Muscle of back (tissue), 11 donors: Measurements from ENCODE around the gene ITSN1. TPM values are rescaled to one million over a fixed set of nuclear protein-coding genes. Genes with fewer than 3 reads are reported as not detected.
A peak's percentile ranks its signal among the peaks of the same experiment; 100 is the strongest.

Source experiments
- DNase-seq, 3 donors: peaks; one replicate each; pipeline versions ENCODE4 v3.0.0 to v3.0.0-alpha.2; 2013
- polyA plus RNA-seq, 10 donors: library from polyadenylated mRNA; unstranded; fragments of 120-200 nt; gene quantifications; one replicate each; pipeline ENCODE4 v1.2.1, GENCODE V29; 2013; ENCODE audit not compliant: insufficient read length in 10 of 10

Gene ITSN1
- polyA plus RNA-seq, 10 donors: 29.9 to 44.9 (median 35.4) TPM

DNA sequence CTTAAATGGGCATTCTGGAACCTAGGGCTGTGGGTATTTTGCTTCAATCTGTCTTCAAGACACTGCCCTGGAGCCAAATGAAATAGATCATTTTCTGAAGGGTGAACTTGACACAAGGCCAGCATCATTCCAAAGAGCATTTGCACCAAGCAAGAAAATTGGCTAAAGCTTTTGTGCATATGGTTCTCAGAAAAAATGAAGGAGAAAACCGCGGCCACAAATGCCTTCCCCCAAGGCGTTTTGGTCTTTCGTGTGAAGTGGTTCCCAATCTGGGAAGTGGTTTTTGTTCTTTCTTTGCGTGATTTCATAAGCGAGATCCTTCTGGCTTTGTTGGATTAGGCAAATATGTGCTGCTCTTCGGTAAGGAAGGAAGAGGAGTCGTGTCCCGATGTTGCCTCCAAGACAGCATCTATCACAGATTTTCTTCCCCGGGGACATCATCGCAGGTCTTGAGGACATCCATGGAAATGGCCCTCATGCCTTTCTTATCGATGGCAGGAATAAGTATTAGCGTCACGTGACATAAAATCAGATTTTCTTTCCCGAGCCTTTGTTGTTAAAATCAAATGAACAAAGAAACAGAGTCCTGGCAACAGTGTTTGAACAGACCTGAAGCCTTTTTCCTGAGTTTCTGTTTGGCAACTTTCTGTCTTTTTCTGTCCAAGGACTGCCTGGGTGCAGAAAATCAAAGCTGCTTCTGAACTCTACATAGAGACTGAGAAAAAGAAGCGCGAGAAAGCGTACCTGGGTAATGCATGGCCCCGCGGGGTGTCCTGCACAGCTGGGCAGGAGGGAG lies 242.3 kb downstream of the ITSN1 start:
- peak; percentile 37 to 54 (median 38) for DNase-seq

DNA sequence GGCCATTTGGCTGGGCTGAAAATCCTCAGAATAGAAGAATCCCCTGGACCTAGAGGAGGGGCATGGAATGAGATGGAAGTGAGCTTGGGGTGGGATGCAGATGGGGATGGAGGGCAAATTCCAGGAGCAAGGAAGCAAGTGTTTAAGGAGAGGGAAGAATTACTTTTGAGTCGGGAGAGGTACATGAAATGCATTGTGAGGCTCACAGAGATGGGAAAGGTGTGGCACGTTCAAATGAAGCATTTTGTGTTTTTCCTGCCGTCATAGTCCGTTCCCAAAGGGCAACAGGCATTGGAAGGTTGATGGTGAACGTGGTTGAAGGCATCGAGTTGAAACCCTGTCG lies 242.8 kb downstream of the ITSN1 start:
- DNase-seq: no peak

DNA sequence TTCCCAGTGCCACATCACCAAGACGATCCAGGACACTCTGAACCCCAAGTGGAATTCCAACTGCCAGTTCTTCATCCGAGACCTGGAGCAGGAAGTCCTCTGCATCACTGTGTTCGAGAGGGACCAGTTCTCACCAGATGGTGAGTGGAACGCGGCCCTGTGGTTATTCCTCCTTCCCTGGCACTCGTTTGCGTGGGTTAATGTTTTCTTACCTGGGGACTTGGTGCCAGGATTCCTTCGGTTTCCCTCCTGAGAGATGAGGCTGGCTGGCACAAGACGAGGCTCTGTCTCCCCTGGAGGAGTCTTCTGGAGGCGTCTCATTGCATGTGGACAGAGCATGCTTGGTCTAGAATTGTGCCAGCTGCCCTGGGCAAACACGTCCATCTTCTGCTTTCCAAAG lies 244.0 kb downstream of the ITSN1 start:
- no peak for DNase-seq

DNA sequence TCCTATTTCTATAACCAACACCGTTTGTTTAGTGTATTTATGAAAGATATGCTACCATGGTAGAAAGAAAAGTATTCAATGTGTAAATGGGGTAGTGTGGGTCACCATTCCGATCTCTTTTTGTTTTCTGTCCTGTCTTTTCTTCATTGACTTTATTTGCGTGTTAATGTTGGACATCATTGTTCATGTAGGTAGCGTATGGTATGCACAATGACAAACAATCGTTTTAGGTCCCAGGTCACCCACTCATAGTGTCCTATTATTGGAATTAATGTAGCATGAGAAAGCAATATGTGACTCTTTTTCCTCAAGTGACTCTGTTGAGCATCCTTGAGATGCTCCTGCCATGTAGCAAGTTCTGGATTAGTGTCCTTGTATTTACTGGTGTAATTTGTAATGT lies 247.9 kb downstream of the ITSN1 start:
- no peak for DNase-seq

DNA sequence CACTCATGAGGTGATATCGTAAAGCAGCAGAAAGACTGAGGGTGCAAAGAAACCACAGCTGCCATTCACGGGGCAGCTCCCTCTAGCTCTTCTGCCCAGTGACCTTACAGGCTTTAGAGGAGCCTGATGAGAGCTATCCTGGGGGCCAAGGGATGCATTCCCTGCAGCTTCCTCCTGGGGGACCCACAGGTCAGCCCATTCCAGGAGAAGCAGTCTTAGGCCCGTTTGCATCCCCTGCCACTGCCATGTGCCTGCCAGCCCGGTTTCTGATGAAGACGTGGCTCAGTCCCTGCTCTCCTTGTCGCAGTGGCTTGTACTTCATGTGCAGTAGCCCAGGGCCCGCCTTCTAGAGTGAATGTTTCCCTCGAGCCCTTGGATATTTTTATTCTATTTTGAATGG lies 250.6 kb downstream of the ITSN1 start:
- no peak for DNase-seq

DNA sequence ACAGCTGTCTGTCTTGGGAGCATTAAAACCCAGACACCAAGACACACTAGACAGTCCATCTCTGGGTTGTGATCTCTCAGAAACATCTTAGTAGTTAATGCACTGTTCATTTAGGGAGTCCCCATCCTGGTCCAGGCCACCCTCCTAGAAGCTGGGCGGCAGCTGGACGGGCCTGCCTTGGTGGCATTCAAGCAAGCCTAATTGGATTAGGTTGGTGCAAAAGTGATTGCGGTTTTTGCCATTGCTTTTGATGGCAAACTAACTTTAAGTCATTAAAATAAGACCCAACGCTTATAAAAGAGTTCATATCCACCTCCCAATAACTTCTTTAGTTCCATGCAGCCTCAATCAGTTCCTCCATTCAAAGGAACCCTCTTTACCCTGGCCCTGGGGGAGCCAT lies 251.6 kb downstream of the ITSN1 start:
- DNase-seq: no peak

DNA sequence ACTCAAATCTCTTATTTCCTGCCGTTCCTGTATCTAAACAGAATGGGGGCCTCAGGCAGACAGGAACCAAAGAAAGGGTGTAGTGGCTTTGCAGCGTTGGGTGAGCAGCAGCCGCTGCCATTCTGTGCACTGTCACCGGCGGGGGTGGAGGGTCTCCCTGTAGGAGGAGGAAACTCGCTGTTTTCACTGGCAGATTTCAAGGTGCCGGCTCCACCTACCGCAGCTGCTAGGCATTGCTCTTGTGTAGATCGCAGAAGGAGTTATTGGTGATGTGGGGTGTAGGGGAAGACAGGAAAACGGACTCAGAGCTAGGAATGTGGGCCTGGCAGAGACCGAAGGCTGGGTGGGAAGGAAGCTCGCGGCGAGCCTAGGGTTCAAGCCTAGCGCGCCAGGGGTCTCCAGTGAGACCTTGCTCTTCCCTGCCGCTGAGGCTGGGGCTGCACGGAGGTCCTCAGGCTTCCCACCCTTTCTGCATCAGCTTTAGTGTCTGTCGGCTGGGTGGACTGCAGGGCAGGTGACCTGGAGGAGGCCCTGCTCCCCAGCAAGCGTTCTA lies 252.5 kb downstream of the ITSN1 start:
- peak; percentile 82 to 93 (median 85) for DNase-seq

DNA sequence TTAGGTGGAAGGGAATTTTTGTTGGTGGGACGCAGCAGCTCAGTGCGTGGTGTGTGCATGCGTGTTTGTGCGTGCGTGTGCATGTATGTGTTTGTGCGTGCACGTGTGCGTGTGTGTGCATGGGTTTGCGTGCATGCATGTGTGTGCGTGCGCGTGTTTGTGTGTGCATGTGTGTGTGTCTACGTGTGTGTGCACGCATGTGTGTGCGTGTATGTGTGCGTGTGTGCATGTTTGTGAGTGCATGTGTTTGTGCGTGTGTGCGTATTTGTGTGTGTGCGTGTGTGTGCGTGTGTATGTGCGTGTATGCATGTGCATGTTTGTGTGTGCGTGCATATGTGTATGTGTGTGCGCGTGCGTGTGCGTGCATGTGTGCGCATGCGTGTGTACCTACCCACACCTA lies 253.1 kb downstream of the ITSN1 start:
- DNase-seq: no peak

DNA sequence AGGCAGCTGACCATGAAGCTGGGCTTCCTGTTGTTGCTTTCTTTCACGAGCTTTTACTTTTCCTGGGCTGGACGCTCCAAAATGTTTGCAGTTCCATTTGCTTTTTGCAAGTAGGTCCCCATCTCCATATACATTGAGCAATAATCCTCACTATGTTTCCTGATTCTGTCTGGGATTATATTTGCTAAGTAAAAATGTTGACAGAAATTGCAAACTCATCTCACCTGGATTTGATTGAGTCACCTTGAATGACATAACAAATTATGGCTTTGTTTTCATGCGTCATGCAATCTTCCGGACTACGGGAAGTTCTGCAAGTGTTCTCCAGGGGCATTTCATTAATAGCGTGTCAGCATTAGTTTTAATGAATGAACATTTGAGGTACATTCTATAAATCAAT lies 254.4 kb downstream of the ITSN1 start:
- DNase-seq: no peak

DNA sequence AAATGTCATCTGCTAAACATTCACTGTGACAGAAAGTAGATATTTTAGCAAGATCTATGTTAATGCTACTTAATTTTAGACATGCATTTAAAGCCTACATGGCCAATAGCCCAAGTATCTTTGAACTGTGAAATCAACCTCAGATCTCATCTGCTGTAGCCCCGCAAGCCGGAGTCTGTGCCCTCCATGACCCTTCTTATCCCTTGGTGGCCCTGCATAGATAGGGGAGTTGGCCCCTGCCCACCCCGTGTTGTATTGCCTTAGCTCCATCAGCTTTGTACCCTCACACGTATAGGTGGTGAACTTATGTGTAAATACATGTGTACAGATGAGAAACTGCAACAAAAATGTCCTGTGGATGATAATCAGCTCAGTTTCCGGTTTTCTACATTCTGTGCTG lies 254.8 kb downstream of the ITSN1 start:
- no peak for DNase-seq

DNA sequence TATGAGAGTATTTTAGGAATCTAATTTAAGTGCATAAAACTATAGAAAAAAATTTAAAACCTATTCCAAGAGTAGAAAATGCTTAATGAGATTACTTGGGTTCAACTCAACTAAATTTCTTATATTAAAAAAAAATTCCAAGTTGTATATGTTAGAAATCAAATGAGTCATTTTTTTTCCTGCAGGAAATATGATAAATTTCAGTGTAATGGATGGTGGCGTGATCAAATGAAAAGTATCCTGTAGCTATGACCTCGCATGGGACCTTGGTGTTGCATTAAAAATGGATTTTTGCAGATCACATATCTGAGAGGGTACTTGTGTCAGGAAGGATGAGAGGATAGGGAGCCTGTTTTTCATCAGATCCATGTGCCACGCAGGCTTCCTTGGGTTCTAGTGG lies 255.4 kb downstream of the ITSN1 start:
- no peak for DNase-seq

DNA sequence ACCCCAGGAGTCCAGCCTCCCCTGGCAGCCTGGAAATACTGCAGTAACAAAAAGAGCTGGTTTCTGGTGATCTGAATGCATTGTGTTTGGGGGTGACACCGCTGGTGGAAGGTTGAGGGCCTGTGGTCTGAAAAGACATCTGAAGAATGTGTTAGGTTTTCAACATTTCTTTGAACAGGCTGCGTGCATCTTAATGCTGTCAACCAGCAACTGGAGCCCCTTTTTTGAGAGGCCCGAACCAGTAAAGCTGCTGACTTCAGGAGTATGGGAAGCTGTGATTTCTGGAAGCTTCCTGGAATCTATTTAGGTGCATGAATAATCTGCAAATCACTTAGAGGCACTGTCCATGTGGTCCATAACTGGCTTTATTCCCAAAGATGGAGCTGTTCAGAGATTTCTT lies 256.3 kb downstream of the ITSN1 start:
- DNase-seq: no peak

DNA sequence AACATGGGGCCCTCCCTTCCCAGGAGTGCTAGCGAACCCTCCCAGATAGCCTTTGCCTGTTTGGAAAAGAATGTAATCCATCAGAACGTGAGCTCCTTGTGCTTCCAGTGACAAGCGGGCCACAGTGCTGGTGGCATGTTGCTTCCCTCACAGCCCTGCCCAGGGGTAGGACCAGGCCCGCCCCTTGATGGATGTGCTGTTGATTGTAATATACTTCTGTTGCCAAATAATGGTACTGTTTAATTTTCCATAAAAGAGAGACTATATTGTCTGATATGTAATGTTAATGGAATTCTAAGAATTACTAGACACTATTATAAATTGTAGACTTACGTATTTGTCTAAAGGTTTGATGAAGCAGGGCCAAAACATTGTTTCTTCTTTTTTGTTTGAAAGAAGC lies 256.9 kb downstream of the ITSN1 start:
- DNase-seq: no peak

DNA sequence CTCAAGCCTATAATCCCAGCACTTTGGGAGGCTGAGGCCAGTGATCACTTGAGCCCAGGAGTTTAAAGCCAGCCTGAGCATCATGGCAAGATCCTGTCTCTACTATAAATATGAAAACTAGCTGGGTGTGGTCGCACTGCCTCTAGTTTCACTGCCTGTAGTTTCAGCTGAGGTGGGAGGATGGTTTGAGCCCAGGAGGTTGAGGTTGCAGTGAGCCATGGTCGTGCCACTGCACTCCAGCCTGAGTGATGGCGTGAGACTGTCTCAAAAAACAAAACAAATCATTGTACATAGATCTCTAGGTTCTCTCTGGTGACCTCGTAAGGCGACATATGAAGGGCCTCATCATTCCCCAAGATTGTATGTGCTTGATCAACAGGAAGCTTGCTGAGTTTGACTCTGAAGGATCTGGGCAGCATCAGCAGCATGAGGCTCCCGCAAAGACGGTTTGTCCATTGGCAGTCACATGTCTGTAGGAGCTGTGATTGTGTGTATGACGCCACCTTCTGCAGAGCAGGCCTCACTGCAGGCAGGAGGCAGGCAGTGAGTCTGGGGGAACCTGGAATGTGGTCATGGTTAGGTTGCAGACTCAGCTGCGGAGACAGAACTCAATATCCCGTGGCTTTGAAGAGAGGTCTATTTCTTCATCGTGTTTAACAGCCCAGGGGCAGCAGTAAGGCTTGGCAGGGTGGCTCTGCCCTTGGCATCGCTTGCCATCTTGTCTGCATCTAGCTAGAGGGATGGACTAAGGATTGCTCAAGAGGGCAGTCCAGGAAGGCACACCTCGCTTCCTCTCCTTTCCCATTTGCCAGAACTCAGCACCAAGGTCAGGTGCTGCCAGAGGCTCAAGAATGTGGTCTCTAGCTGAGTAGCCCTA lies 259.3 kb downstream of the ITSN1 start:
- peak; percentile 31 to 63 (median 48) for DNase-seq

DNA sequence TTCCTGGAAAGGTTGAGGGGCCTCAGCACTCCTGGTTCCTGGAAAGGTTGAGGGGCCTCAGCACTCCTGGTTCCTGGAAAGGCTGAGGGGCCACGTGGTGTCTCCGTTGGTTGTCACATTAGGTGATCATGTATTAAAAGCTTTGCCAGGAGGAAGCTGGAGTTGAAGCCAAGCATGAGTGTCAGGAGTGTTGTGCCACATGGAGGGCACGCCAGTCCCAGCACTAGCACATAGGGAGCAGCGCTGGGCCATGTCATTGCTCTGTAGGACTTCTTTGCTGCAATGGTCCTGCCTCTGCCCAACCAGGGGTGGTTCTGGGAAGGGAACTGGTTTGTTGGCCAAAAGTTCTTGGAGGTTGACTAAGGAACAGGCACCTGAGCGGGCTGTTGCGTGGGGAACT lies 260.0 kb downstream of the ITSN1 start:
- no peak for DNase-seq

DNA sequence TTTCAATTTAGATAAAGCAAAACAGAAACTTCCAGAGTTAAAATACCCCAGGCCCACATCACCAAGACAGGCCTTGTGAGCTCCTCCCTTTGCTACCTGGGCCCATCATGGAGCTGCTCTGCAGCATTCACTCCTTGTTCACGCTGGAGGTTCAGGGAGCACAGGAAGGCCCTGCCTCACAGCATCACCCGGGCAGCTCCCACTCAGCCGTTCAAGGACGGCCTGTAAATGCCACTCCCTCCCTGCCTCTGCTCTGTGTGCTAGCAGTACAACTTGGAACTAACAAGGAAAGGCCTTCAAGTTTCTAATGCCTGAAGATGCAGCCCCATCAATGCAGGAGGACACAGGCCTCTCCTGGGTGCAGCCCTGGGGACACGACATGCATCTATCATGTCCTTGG lies 261.7 kb downstream of the ITSN1 start:
- DNase-seq: no peak

DNA sequence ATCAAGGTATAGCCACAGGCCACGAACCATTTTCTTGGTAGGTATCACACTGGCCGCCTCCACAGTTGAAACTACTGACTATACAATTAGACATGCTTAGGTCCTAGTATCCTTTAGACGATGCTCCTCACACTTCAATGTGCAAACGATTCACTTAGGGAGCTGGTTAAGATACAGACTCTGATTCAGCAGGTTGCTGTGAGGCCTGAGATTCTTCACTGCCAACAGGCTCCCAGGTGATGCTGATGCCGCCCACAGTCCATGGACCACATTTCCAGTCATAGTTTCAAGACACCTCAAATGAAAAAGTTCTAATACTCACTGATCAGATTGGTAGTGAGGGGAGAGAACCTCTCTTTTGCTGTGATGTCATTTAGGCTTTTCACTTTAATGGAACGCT lies 266.5 kb downstream of the ITSN1 start:
- no peak for DNase-seq

DNA sequence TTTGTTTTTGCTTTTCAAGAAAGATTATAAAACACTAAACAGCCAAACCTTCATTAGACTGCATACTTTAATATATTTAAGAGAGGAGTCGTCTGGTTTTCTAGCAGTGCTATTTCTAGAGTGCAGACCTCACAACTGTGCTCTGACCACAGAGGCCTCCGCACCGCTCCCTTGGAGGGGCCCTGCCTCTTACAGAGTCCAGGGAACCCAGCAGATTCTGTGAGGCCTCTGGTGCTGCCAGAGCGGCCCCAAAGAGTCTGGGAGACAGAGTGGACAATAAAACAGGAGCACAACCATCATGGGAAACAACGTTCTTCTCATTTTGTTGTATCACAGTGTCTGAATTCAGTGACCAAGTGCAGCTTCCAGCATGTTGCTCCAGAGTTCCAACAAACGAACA lies 267.5 kb downstream of the ITSN1 start:
- DNase-seq: no peak

DNA sequence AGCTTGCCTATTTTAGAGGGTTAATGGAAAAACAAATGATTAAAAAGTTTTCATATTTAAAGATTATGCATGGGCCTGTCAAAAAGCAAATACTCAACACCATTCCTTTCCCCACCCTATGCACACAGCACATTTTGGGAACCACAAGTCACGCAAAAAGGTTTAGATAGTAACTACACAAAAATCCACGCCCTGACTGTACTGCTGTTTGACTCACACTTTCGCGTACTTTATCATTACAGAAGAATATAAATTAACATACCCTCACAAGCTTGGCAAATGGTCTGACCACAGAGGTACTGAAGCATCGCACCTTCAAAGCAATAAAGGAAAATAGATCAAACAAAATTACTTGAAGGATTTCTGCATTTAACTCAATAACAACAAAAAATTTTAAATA lies 271.9 kb downstream of the ITSN1 start:
- DNase-seq: no peak

DNA sequence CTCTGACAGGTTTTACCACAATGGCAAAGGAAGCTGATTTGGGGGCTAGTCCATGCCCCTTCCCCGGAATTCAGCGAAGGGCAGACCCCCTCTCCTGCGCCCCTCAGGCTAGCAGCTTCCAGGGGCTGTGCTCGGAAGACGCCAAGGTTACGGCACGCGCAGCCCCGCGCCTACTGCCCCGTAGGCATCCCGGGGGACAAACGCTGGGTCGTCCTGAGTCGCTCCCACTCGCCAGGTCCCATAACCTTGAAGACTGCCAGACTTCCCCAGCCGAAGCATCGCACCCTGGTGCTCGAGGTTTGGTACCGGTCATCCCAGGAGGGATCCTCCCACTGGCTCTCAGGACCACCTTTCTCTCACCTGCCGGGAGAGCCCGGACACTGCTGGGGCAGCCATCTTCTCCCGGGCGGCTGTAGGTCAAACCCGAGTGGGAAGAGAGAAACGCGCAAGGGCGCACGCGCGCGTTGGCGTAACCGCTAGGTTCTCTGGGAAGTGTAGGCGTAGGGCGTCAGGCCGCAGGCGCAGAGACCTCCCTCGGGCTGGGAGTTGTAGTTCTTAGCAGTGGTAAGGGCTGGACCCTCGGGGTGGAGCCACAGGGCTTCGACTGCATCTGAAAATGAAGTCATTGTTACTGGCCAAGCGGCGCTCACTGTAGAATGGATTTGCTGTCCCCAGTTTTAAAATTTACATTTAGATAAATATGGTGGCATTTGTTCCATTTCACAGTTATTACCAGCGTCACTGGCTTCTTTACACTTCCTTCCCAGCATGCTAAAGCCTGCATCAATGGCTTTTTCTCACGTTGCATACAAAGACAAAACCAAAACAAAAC lies 273.3 kb downstream of the ITSN1 start, which contains the start of gene ATP5PO:
Gene ATP5PO (minus strand): TSS at position 437 of the 832 bp plus-strand sequence. CDS start 41 bp downstream, at position 396.
- DNase-seq: peak; percentile 98 to 99 (median 99)

DNA sequence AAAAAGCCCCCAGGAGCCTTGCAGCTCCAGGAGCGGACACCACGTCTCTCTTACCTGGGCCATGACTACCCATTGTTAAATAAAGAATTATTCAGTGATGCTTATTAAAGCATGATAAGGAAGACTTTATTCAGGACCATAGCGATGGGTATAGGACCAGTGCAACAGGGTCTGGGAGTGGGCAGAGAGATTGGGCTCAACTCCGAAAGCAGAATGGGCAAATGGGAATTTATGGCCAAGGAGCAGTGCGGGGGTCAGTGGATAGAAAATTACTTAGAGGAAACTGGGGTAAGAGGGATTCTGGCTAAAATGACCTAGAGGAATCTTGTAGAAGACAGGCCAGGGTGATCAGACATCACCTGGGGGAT lies 273.9 kb downstream of the ITSN1 start:
- no peak for DNase-seq

DNA sequence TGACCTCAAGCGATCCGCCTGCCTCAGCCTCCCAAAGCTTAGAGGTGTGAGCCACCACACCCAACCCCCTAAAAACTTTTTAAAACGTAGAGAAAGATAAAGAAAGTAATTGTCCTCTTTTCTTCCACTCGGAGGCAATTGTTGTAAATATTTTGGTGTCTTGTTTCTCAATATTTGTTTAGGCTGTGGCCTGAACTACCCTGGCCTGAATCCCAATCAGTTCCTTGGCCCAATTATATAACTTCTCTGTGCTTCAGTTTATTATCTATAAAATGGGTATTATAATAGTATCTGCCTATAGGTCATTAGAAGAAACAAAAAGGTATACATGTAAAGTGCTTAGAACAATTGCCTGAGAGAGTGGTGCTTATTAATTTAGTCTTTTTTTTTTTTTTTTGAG lies 275.1 kb downstream of the ITSN1 start:
- no peak for DNase-seq
